ENCODE measurements around the gene CD40. TPM values are rescaled to one million over a fixed set of nuclear protein-coding genes. Genes with fewer than 3 reads are reported as not detected.

CD40 gene
- total and polyA plus RNA-seq, 2 of the 8 experiments (the other 6 are each of a cell fraction or from before 2014, with no cell fraction given), result 14.5 to 18.8 TPM

DNA sequence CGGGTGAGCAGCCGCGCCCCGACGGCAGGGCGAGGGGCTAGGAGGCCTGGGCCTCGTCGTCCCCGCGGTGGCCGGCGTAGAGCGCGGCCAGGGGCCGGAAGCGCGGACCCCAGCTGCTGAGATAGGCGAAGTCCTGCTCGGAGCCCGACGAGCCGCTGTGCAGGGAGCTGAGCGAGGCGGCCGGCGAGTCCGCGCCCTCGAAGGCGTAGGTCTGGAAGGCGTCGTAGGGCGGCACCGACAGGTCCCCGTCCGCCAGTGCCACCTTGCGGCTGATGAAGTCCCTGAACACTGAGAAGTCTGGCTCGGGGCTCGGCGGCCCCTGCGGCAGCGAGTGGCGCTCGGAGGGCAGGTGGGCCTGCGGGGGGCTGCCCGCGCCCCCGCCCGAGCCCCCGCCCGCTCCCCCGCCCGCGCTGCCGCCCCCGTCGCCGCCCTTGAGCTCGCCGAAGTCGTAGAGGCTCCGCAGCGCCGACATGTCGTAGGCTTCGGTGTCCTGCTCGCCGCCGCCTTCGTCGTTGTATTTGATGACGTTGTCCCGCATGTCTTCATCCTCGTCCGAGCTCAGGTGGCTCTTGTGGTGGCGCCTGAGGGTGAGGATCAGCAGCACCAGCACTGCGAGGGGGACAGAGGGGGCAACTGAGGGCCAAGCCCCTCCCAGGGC lies 56.5 kb downstream of the CD40 start:
- WGBS, 2 experiments (ENCODE audit: extremely low coverage in 1 of 2, insufficient coverage in 1 of 2, insufficient read length in 1 of 2, insufficient replicate concordance in 2 of 2, low coverage in 1 of 2, low lambda C conversion rate in 2 of 2, missing lambda C conversion rate in 1 of 2), result 17% methylated on average over 25 of the region's 77 CpGs; no CpG with 5 or more reads in 1 of the 2 experiments
- ChIA-PET POLR2A (ENCODE audit: partially characterized antibody) (interaction anchor here (0.6 to 1.5 kb wide), 4 partner anchors 18 to 189 kb away, joined by 3 to 5 read pairs (median 3); no protein-coding TSS in a partner anchor), CTCF (ENCODE audit: partially characterized antibody) (interaction anchor here (0.5 to 18.5 kb wide), 35 partner anchors 8 to 717 kb away, joined by 3 to 233 read pairs (median 4); no protein-coding TSS in a partner anchor)
- Histone ChIP-seq H3K4me1 (replicated peaks in 1 of 4; ENCODE audit: control insufficient read depth in 3 of 4, insufficient read depth in 4 of 4, low read length in 3 of 4) (no peaks in the 10 kb centered on the region; a peak in 1 of 7 replicates), H4K5ac (ENCODE audit: insufficient read length, low read depth, low read length) (no peak overlapping the region), H2BK12ac (ENCODE audit: low read depth, low read length) (no peak overlapping the region), H3K56ac (replicated peaks; ENCODE audit: insufficient read length, low read depth, low read length) (no peak overlapping the region), H3K36me3 (ENCODE audit: control insufficient read depth in 2 of 4, insufficient read depth in 4 of 4, low read length in 3 of 4) (no peaks in the 10 kb centered on the region), H3K27ac (ENCODE audit: low read depth, low read length) (no peak overlapping the region), H2BK120ac (replicated peaks; ENCODE audit: low read depth, low read length) (no peak overlapping the region), H4K20me1 (replicated peaks in 1 of 2; ENCODE audit: control insufficient read depth in 1 of 2, insufficient read depth in 2 of 2, low read length in 2 of 2) (no peaks in the 10 kb centered on the region), H3K18ac (ENCODE audit: extremely low read depth, low read length) (no peak overlapping the region), H3K23me2 (ENCODE audit: low read depth, low read length) (peaks cover 2% of the 10 kb centered on the region; the same call in 1 of the 2 replicates), H4K8ac (ENCODE audit: extremely low read depth, insufficient read depth, low read length) (peak overlapping the region; percentile 81), H3K27me3 (replicated peaks in 1 of 4; ENCODE audit: control insufficient read depth in 3 of 4, extremely low read depth in 1 of 4, insufficient read depth in 3 of 4, low read length in 3 of 4) (peaks cover 8 to 33% (median 32%) of the 10 kb centered on the region in 4 experiments), H2BK20ac (ENCODE audit: low read length) (no peak overlapping the region), H3K4ac (replicated peaks; ENCODE audit: insufficient read length, low read depth, low read length) (no peak overlapping the region), H3K23ac (ENCODE audit: insufficient read length) (no peak overlapping the region), H2BK15ac (ENCODE audit: low read length) (no peak overlapping the region), H3K4me2 (ENCODE audit: insufficient read depth in 1 of 2, low read depth in 2 of 2, low read length in 2 of 2) (peak overlapping the region; percentile 2 to 80), H3K4me3 (ENCODE audit: extremely low read depth in 1 of 4, insufficient read depth in 2 of 4, low read depth in 3 of 4, low read length in 4 of 4) (peak overlapping the region; percentile 9 to 50 (median 20); a peak in 5 of 8 replicates), H2AK5ac (ENCODE audit: low read depth, low read length) (no peak overlapping the region), H3K79me2 (ENCODE audit: control insufficient read depth in 1 of 2, insufficient read depth in 2 of 2, low read length in 2 of 2) (no peaks in the 10 kb centered on the region), H3K9ac (replicated peaks in 1 of 4; ENCODE audit: extremely low read depth in 1 of 4, low read depth in 3 of 4, low read length in 3 of 4) (no peak overlapping the region), H3K14ac (ENCODE audit: insufficient read length) (no peak overlapping the region), H3K79me1 (ENCODE audit: low read depth, low read length) (no peaks in the 10 kb centered on the region), H3K9me3 (ENCODE audit: insufficient read depth in 2 of 2, low read depth in 1 of 2, low read length in 1 of 2) (no peaks in the 10 kb centered on the region), H2BK5ac (ENCODE audit: low read depth, low read length) (no peak overlapping the region), H2AFZ (ENCODE audit: low read length) (peak overlapping the region; percentile 68; the same call in 1 of the 2 replicates), H4K91ac (replicated peaks; ENCODE audit: insufficient read length, low read length) (no peak overlapping the region)
- DNase-seq (ENCODE audit: low read depth in 1 of 2, low spot score in 2 of 2) (peak; percentile 70 to 92), FAIRE-seq (no peak)
- TF ChIP-seq CREB1 (IDR thresholded peaks at IDR 0.05), result peak; percentile 60
- TF ChIP-seq KDM4A (IDR thresholded peaks at IDR 0.05; ENCODE audit: low read depth, low read length, severe bottlenecking), result peak; percentile 15
- TF ChIP-seq EP300 (IDR thresholded peaks at IDR 0.05; ENCODE audit: borderline replicate concordance in 1 of 2, low read depth in 2 of 2, low read length in 2 of 2), result no peak; a peak in 1 of 3 replicates
- peak; percentile 32; the same call in 1 of the 2 replicates for TF ChIP-seq JUND (IDR thresholded peaks at IDR 0.05; ENCODE audit: low read length)
- TF ChIP-seq YY1 (IDR thresholded peaks at IDR 0.05; ENCODE audit: low read depth, low read length), result peak; percentile 49; the same call in 1 of the 2 replicates
- TF ChIP-seq TBP (IDR thresholded peaks at IDR 0.05; ENCODE audit: low read depth, low read length), result no peak
- TF ChIP-seq, protein P1, sequence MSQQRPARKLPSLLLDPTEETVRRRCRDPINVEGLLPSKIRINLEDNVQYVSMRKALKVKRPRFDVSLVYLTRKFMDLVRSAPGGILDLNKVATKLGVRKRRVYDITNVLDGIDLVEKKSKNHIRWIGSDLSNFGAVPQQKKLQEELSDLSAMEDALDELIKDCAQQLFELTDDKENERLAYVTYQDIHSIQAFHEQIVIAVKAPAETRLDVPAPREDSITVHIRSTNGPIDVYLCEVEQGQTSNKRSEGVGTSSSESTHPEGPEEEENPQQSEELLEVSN (IDR thresholded peaks at IDR 0.05), result peak; percentile 62
- peak; percentile 65 to 82 for TF ChIP-seq RAD21 (IDR thresholded peaks at IDR 0.05 in 1 of 2, conservative IDR thresholded peaks at IDR 0.05 in 1 of 2; ENCODE audit: low read depth in 2 of 2, low read length in 2 of 2)
- TF ChIP-seq POLR2A (IDR thresholded peaks at IDR 0.05; ENCODE audit: control extremely low read depth in 1 of 2, low read depth in 2 of 2, low read length in 2 of 2), result no peak
- 0 out of 2 replicates have a peak, but pooled peaks have one; percentile 29 for TF ChIP-seq SP4 (IDR thresholded peaks at IDR 0.05; ENCODE audit: low read length)
- TF ChIP-seq, protein P2, sequence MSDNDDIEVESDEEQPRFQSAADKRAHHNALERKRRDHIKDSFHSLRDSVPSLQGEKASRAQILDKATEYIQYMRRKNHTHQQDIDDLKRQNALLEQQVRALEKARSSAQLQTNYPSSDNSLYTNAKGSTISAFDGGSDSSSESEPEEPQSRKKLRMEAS (IDR thresholded peaks at IDR 0.05), result peak; percentile 52

All from H1 (cell line).